Retinal pigment epithelial cell (primary cell): ENCODE data around the gene CUX1.

Experiments used
- DNase-seq: peaks from one replicate; pipeline ENCODE4 v3.0.0-alpha.2; 2010; ENCODE audit warnings: low read depth
- H3K4me3 ChIP-seq: 2 replicates; pipeline ENCODE4 v1.5.1; 2011; ENCODE audit warnings: mild to moderate bottlenecking, low read length, control low read depth, moderate library complexity
- CTCF ChIP-seq: conservative IDR thresholded peaks from 2 replicates; pipeline ENCODE4 v1.5.1; 2011; ENCODE audit warnings: low read depth, low read length, control low read depth, inconsistent platforms

The CUX1 gene

GRCh38 chr7:102080434-102081243 is 263.2 kb downstream of the CUX1 start:
- DNase-seq, result no peak
- no peak overlapping the region for H3K4me3 ChIP-seq
- no peak for TF ChIP-seq CTCF

GRCh38 chr7:102081244-102081627 is 263.8 kb downstream of the CUX1 start:
- DNase-seq, result no peak
- TF ChIP-seq CTCF, result no peak
- H3K4me3 ChIP-seq, result no peak overlapping the region

- no peak overlapping the region for H3K4me3 ChIP-seq
- no peak for DNase-seq
- no peak for TF ChIP-seq CTCF
Observed at GRCh38 chr7:102082693-102083368, 265.4 kb downstream of the CUX1 start.

GRCh38 chr7:102085218-102085772 is 267.9 kb downstream of the CUX1 start:
- no peak for TF ChIP-seq CTCF
- DNase-seq, result no peak
- no peak overlapping the region for H3K4me3 ChIP-seq

- TF ChIP-seq CTCF, result no peak
- H3K4me3 ChIP-seq, result no peak overlapping the region
- DNase-seq, result no peak
Observed at GRCh38 chr7:102089175-102090098, 272.0 kb downstream of the CUX1 start.

- TF ChIP-seq CTCF, result no peak
- H3K4me3 ChIP-seq, result no peak overlapping the region
- DNase-seq, result no peak
Observed at GRCh38 chr7:102093599-102094315, 276.3 kb downstream of the CUX1 start.
